Neuronal stem cell (in vitro differentiated cells): Measurements from ENCODE around the gene CAPZB.

Experiments
- DNase-seq: peaks from one replicate; pipeline ENCODE4 v3.0.0-alpha.2; 2013; ENCODE audit warnings: low spot score
- H2AFZ ChIP-seq: one replicate; pipeline ENCODE4 v1.6.1; 2013; ENCODE audit warnings: mild to moderate bottlenecking, low read length, inconsistent platforms
- H2AK5ac ChIP-seq: 2 replicates; pipeline ENCODE4 v1.6.1; 2013; ENCODE audit warnings: low read depth, mild to moderate bottlenecking, inconsistent platforms, low read length, moderate library complexity, mixed read lengths
- H2BK120ac ChIP-seq: 2 replicates; pipeline ENCODE4 v1.6.1; 2013; ENCODE audit warnings: low read depth, mild to moderate bottlenecking, inconsistent platforms, low read length, moderate library complexity, mixed read lengths
- H2BK12ac ChIP-seq: one replicate; pipeline ENCODE4 v1.6.1; 2013; ENCODE audit warnings: low read length, inconsistent platforms
- H2BK15ac ChIP-seq: 2 replicates; pipeline ENCODE4 v1.6.1; 2013; ENCODE audit warnings: mild to moderate bottlenecking, low read length, inconsistent platforms, mixed read lengths
- H2BK5ac ChIP-seq: one replicate; pipeline ENCODE4 v1.6.1; 2013; ENCODE audit warnings: inconsistent platforms, mild to moderate bottlenecking, low read length, moderate library complexity
- H3K14ac ChIP-seq: one replicate; pipeline ENCODE4 v1.6.1; 2013; ENCODE audit warnings: low read length, inconsistent platforms
- H3K18ac ChIP-seq: 2 replicates; pipeline ENCODE4 v1.6.1; 2013; ENCODE audit warnings: low read length, inconsistent platforms
- H3K23ac ChIP-seq: 2 replicates; pipeline ENCODE4 v1.6.1; 2013; ENCODE audit warnings: low read depth, mild to moderate bottlenecking, mixed read lengths, low read length, inconsistent platforms; ENCODE audit not compliant: poor library complexity
- H3K27ac ChIP-seq: replicated peaks from 3 replicates; pipeline ENCODE4 v1.5.1; 2013; ENCODE audit warnings: low read length, inconsistent platforms
- H3K27me3 ChIP-seq, 3 experiments: 2 replicates each; pipeline ENCODE4 v1.6.1; 2013; ENCODE audit warnings: low read length in 3 of 3, mild to moderate bottlenecking in 2 of 3, inconsistent platforms in 1 of 3, low read depth in 1 of 3, mixed read lengths in 1 of 3, moderate library complexity in 1 of 3; ENCODE audit not compliant: control insufficient read depth in 3 of 3, insufficient read depth in 3 of 3
- H3K36me3 ChIP-seq, 2 donors: replicated peaks in 1 of 2; 2 replicates each; pipeline ENCODE4 v1.6.1; 2013; ENCODE audit warnings: low read length in 2 of 2; ENCODE audit not compliant: control insufficient read depth in 2 of 2, insufficient read depth in 2 of 2
- H3K4ac ChIP-seq: 2 replicates; pipeline ENCODE4 v1.6.1; 2013; ENCODE audit warnings: inconsistent platforms, mild to moderate bottlenecking, low read length, moderate library complexity
- H3K4me1 ChIP-seq, 2 donors: 1 replicate in 1 of 2; 2 replicates in 1 of 2; pipeline ENCODE4 v1.6.1; 2013; ENCODE audit warnings: low read length in 2 of 2, low read depth in 1 of 2; ENCODE audit not compliant: control insufficient read depth in 2 of 2, insufficient read depth in 1 of 2
- H3K4me2 ChIP-seq: one replicate; pipeline ENCODE4 v1.6.1; 2013; ENCODE audit warnings: mild to moderate bottlenecking, low read length, inconsistent platforms; ENCODE audit not compliant: insufficient read depth, poor library complexity, severe bottlenecking
- H3K4me3 ChIP-seq, 2 donors: 2 replicates each; pipeline ENCODE4 v1.5.1; 2013; ENCODE audit warnings: low read length in 2 of 2, mild to moderate bottlenecking in 2 of 2, inconsistent platforms in 1 of 2, moderate library complexity in 1 of 2
- H3K79me1 ChIP-seq: one replicate; pipeline ENCODE4 v1.6.1; 2013; ENCODE audit warnings: low read depth, mild to moderate bottlenecking, inconsistent platforms, low read length, moderate library complexity
- H3K9ac ChIP-seq: one replicate; pipeline ENCODE4 v1.6.1; 2013; ENCODE audit warnings: mild to moderate bottlenecking, low read depth, low read length, inconsistent platforms; ENCODE audit not compliant: poor library complexity
- H3K9me3 ChIP-seq, 2 donors: replicated peaks in 1 of 2; 2 replicates each; pipeline versions ENCODE3 to v1.6.1; 2013; ENCODE audit warnings: low read length in 2 of 2, mild to moderate bottlenecking in 2 of 2, inconsistent platforms in 1 of 2, low read depth in 1 of 2, mixed read lengths in 1 of 2, moderate library complexity in 1 of 2; ENCODE audit not compliant: control insufficient read depth in 2 of 2, insufficient read depth in 1 of 2
- H4K8ac ChIP-seq: one replicate; pipeline ENCODE4 v1.6.1; 2013; ENCODE audit warnings: low read depth, mild to moderate bottlenecking, inconsistent platforms, low read length, moderate library complexity
- H4K91ac ChIP-seq: one replicate; pipeline ENCODE4 v1.6.1; 2013; ENCODE audit warnings: low read length, low read depth, mild to moderate bottlenecking, inconsistent platforms; ENCODE audit not compliant: poor library complexity
- WGBS, 2 donors: extraction: QIAGEN DNeasy Blood & Tissue Kit; methylation state at CpG; one replicate each; pipeline ENCODE4 v1.1.7; 2013; ENCODE audit warnings: missing lambda C conversion rate in 2 of 2, mixed read lengths in 1 of 2; ENCODE audit not compliant: insufficient read length in 2 of 2, insufficient replicate concordance in 1 of 2; ENCODE audit errors: extremely low coverage in 2 of 2; 5-methylcytosine and 5-hydroxymethylcytosine counted together

CAPZB gene

DNA sequence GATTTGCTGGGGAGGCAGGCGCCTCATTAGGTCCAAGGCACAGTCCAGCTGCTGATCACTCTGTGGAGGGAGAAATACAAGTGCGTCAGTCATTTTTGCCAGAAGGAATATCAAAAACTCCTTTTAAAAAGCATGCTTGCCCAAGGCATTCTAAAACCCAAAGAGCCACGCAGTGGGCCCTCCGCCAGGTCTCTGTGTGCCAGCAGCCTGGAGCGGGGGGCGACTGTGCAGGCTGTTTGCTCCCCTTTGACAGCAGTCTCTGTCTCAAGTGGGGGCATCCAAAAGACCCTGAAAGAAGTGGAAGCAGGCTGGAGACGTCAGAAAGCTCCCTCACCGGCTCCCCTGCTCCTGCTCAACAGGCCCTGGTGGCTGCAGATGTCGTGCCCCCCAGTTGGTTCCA lies 65.6 kb downstream of the CAPZB start:
- Histone ChIP-seq H3K27ac (no peak overlapping the region), H3K27me3 (no peaks in the 10 kb centered on the region)

DNA sequence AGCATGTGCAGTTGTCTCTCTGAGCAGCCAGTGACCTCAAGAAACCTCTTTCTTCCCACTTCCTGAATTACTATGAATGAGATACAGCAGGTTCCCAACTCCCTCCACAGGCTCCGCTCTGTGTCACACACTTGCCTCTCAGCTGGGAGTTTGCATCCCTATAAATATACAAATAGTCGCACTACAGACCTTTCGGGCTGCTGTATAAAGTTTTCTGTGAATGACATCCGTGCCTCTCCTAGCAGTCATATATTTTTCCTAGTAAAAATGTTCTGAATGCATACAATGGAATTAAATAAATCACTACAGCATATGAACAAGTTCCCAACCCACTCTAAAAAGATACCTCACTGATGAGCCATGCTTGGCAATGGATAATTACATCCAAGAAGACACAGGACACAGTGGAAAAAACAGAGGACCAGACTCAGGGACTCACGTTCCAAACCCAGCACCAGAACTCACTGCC lies 66.8 kb downstream of the CAPZB start:
- no peak for DNase-seq
- WGBS, 2 donors, result no CpG with 5 or more reads among the region's 5 CpGs

More for the DNA sequence above, 65.6 kb downstream of the CAPZB start:
- H2BK120ac ChIP-seq, result no peak overlapping the region
- H3K23ac ChIP-seq, result no peak overlapping the region
- no peak overlapping the region for H3K4ac ChIP-seq
- peaks cover 0 to 9% of the 10 kb centered on the region in 2 donors for H3K4me1 ChIP-seq
- H2BK15ac ChIP-seq, result no peak overlapping the region
- no peak overlapping the region for H3K4me3 ChIP-seq
- H4K91ac ChIP-seq, result no peak overlapping the region
- no peak for DNase-seq
- H3K36me3 ChIP-seq, result peaks cover 7 to 42% of the 10 kb centered on the region in 2 donors
- H3K9ac ChIP-seq, result no peak overlapping the region
- no peak overlapping the region for H2AFZ ChIP-seq
- H3K14ac ChIP-seq, result no peak overlapping the region
- no peak overlapping the region for H4K8ac ChIP-seq
- WGBS, 2 donors, result no CpG with 5 or more reads among the region's 9 CpGs
- H3K18ac ChIP-seq, result no peak overlapping the region
- peaks cover 4% of the 10 kb centered on the region for H3K79me1 ChIP-seq
- no peak overlapping the region for H3K4me2 ChIP-seq
- H2BK12ac ChIP-seq, result no peak overlapping the region
- H2AK5ac ChIP-seq, result no peak overlapping the region
- H3K9me3 ChIP-seq, result no peaks in the 10 kb centered on the region
- no peak overlapping the region for H2BK5ac ChIP-seq

DNA sequence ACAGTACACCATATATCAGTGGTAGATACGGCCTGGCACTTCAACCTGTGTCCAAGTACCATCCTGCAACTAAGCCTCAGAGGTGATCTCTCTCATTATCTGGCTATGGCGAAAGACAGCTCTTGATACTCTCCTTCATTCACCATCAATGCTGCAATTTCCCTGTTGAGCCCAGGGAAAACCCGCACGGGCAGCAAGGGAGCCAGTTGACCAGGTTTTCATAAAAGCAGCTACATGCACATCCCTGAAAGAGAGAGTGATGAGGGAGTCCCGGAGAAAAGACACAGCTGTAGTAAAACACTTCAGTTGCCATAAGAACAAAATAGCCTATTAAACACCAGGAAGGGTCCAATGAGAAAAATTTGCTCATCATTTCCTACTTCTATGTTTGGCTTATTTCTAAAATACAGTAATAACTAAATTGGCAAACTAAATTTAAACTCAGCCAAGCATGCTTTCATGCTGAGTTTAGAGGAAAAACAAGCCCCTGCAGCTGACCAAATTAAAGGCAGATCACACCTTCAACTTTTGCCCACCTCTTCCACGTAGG lies 68.3 kb downstream of the CAPZB start:
- Histone ChIP-seq H2BK5ac (no peak overlapping the region), H2BK15ac (no peak overlapping the region), H3K18ac (no peak overlapping the region), H3K9me3 (no peaks in the 10 kb centered on the region), H3K9ac (no peak overlapping the region), H3K4ac (no peak overlapping the region), H3K23ac (no peak overlapping the region), H2AFZ (no peak overlapping the region), H2BK12ac (no peak overlapping the region), H3K27ac (no peak overlapping the region), H3K27me3 (no peaks in the 10 kb centered on the region), H4K8ac (no peak overlapping the region), H4K91ac (no peak overlapping the region), H3K36me3 (peaks cover 7 to 52% of the 10 kb centered on the region in 2 donors), H3K4me2 (no peak overlapping the region), H3K4me3 (no peak overlapping the region), H2BK120ac (no peak overlapping the region), H3K14ac (no peak overlapping the region), H3K79me1 (peaks cover 2% of the 10 kb centered on the region), H2AK5ac (no peak overlapping the region), H3K4me1 (peaks cover 0 to 19% of the 10 kb centered on the region in 2 donors)
- DNase-seq, result no peak
- no CpG with 5 or more reads among the region's 6 CpGs for WGBS, 2 donors

More for the DNA sequence above, 66.8 kb downstream of the CAPZB start:
- no peak overlapping the region for H2BK12ac ChIP-seq
- H4K91ac ChIP-seq, result no peak overlapping the region
- no peak overlapping the region for H4K8ac ChIP-seq
- no peaks in the 10 kb centered on the region for H3K27me3 ChIP-seq
- H3K4me1 ChIP-seq, result peaks cover 0 to 16% of the 10 kb centered on the region in 2 donors
- no peak overlapping the region for H2BK15ac ChIP-seq
- no peak overlapping the region for H2AK5ac ChIP-seq
- H3K23ac ChIP-seq, result no peak overlapping the region
- H3K4ac ChIP-seq, result no peak overlapping the region
- H3K9ac ChIP-seq, result no peak overlapping the region
- peaks cover 3% of the 10 kb centered on the region for H3K79me1 ChIP-seq
- no peak overlapping the region for H3K18ac ChIP-seq
- H3K9me3 ChIP-seq, result no peaks in the 10 kb centered on the region
- H3K4me2 ChIP-seq, result no peak overlapping the region
- no peak overlapping the region for H2BK5ac ChIP-seq
- no peak overlapping the region for H3K27ac ChIP-seq
- H3K36me3 ChIP-seq, result peaks cover 7 to 50% of the 10 kb centered on the region in 2 donors
- no peak overlapping the region for H3K14ac ChIP-seq
- no peak overlapping the region for H2AFZ ChIP-seq
- no peak overlapping the region for H3K4me3 ChIP-seq
- no peak overlapping the region for H2BK120ac ChIP-seq

DNA sequence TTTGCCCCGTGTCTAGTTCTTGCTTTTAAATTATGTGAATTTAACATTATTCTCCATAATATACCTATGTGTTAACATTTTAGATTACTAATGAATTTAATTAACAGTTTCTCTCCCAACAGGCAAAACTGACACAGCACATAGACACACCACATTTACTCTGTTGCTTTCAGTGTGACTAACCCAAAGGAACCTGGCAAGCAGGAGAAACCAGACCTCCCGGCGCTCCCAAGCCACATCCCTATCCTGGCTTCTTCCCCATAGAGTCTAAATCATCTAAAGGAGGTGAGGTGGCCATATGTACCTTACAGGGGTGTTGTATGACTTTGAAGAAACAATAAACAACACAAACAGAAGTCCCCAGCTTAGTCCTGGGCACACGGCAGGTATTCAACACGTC lies 69.2 kb downstream of the CAPZB start:
- H3K4me2 ChIP-seq, result no peak overlapping the region
- no peak overlapping the region for H3K4ac ChIP-seq
- no CpG with 5 or more reads among the region's 5 CpGs for WGBS, 2 donors
- no peak overlapping the region for H4K91ac ChIP-seq
- H2AFZ ChIP-seq, result no peak overlapping the region
- no peak overlapping the region for H2AK5ac ChIP-seq
- H3K36me3 ChIP-seq, result peaks cover 6 to 55% of the 10 kb centered on the region in 2 donors
- no peaks in the 10 kb centered on the region for H3K27me3 ChIP-seq
- H3K27ac ChIP-seq, result no peak overlapping the region
- no peak overlapping the region for H2BK12ac ChIP-seq
- H3K23ac ChIP-seq, result no peak overlapping the region
- DNase-seq, result no peak
- no peaks in the 10 kb centered on the region for H3K9me3 ChIP-seq
- H2BK120ac ChIP-seq, result no peak overlapping the region
- peaks cover 0 to 21% of the 10 kb centered on the region in 2 donors for H3K4me1 ChIP-seq
- no peak overlapping the region for H2BK15ac ChIP-seq
- H3K4me3 ChIP-seq, result no peak overlapping the region
- H3K18ac ChIP-seq, result no peak overlapping the region
- no peak overlapping the region for H3K14ac ChIP-seq
- H2BK5ac ChIP-seq, result no peak overlapping the region
- H4K8ac ChIP-seq, result no peak overlapping the region
- peaks cover 2% of the 10 kb centered on the region for H3K79me1 ChIP-seq
- H3K9ac ChIP-seq, result no peak overlapping the region
